Left colon (tissue), 2 donors: Measurements from ENCODE around the gene TICAM2. TPM values are rescaled to one million over a fixed set of nuclear protein-coding genes. Genes with fewer than 3 reads are reported as not detected.

ENCODE experiments used
- ATAC-seq: fragments of 200-7000 bp; cut with Tn5 transposase; one replicate; pipeline ENCODE4 v1.9.1; 2020; ENCODE audit warnings: mild to moderate bottlenecking, moderate library complexity
- DNase-seq, 2 donors: peaks; one replicate each; pipeline ENCODE4 v3.0.0-alpha.2; 2020
- intact Hi-C, 2 donors: fragments of 100-400 bp; cut with DNase I in 1 of 2; cut with micrococcal nuclease in 1 of 2; formaldehyde crosslinking; loops; one replicate each; pipeline versions ENCODE4 v1.11.2 to v1.14.0; 2022; cut with DNase I, micrococcal nuclease
- total RNA-seq, 2 donors: library from RNA; stranded (reverse); fragmentation: NEBNext Ultra II Directional; extraction: Animal tissue kit (Norgen Biotek cat#: 25700); gene quantifications; one replicate each; pipeline ENCODE4 v1.2.1, GENCODE V29; 2021
- donor health status: DM: no; HTN: no; CAD: no.
- donor health status: DM: yes; HTN: yes; CAD: no.

TICAM2 gene
- total RNA-seq, 2 donors from 2014 or later, result 1.7 to 2.2 TPM

DNA sequence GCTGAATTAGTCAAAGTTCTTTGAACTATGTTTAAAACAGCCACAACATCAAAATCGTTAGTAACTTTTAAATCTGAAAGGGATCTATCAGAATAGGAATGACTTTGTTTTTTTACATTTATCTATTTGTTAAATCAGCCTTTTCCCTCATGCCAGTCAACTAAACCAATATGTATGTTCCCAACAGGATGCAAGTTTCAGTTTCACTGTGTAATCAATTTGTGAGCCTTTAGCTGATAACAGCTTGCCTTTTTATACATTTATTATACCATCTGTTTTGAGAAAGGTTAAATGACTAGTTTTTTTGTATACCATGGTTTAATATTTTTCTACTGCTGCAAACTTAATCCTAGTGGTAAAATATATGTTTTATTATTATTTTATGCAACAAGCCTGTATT, 14.6 kb upstream of the TICAM2 start:
- intact Hi-C loops, result no loop called here
- DNase-seq, result no peak
- ATAC-seq, result peak; percentile 79

- no peak for ATAC-seq
- intact Hi-C loops, result no loop called here
- DNase-seq, result no peak
These were observed 14.2 kb upstream of the TICAM2 start for GRCh38 chr5:115616472-115616871.

DNA sequence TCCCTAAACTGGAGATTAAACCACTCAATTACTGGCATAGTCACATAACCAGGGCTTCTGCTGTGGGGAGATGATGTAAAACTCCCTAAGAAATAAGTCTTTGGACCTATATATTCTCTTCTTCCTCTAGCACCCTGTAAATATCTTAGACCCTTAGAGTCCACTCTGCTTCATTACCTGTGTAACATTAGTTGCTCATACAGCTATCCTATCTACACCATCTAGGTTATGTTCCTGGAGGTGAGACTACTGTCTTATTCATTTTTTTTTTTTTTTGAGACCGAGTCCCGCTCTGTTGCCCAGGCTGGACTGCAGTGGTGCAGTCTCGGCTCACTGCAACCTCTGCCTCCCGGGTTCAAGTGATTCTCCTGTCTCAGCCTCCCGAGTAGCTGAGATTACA, 9.6 kb upstream of the TICAM2 start:
- intact Hi-C loops, result no loop called here
- ATAC-seq, result no peak
- DNase-seq, result no peak

DNA sequence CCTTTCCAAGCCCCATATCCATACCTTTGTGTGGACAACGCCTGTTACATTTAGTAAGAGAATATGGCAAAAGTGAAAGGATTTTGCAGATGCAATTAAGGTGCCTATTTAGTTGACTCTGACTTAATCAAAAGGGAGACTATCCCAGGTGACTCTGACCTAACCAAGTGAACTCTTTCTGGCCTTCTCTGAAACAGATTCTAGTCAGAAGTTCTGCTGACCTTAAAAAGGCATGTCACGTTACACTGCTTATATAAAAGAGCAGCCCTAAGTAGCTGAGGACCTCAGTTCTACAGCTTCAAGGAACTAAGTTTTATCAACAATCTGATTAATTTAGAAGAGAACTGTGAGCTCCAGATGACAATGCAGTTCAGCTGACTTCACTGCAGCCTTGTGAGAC, 5.7 kb upstream of the TICAM2 start:
- DNase-seq (no peak), ATAC-seq (no peak)
- intact Hi-C loops, result no loop called here

- no peak for ATAC-seq
- intact Hi-C loops, result no loop called here
- no peak for DNase-seq
These were observed 3.2 kb upstream of the TICAM2 start for GRCh38 chr5:115605436-115605835.

- ATAC-seq (peak; percentile 31), DNase-seq (no peak)
- intact Hi-C loops, result no loop called here
These were observed 379 bp upstream of the TICAM2 start for GRCh38 chr5:115602591-115603125.

DNA sequence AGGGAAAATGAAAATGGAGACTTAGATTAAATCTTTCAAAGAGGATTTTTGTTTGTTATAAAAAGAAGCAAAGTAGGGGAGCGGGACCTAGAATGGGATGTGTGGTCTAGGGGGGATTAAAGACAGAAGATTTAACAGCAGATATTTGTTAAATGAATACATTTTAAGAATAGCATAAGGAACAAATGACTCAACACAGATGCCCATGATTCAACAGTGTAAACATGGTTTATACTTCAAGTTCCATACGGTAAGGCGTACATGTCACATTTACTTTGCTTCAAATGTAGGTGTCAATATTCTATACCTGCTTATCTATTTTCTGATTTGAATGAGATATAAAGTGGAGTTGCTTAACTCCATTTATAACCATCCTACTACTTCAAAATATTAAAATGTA, 1.5 kb downstream of the TICAM2 start:
- ATAC-seq (no peak), DNase-seq (no peak)
- intact Hi-C loops, result no loop called here

- DNase-seq (no peak), ATAC-seq (no peak)
- intact Hi-C loops, result no loop called here
These were observed 2.4 kb downstream of the TICAM2 start for GRCh38 chr5:115599924-115600323.

DNA sequence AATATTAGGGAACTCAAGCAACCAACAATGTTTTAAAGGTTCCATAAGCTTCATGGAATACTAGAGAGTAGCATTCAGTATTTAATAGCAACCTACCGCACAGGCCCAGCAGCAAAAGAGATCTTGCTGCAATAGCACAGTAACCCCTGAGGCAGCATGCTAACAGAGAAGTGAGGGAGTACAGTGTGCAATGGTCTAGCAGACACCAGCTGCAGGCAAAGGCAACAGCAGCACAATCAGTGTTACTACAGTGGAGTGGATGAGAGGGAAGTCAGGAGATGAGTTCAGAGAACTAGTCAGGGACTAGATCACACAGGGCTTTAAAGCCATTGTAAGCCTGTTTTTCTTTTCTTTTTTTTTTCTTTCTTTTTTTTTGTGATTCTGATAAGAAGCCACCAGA, 2.8 kb downstream of the TICAM2 start:
- intact Hi-C loops, result no loop called here
- DNase-seq (peak; percentile 11 to 32), ATAC-seq (no peak)

GRCh38 chr5:115594128-115595047, 7.9 kb downstream of the TICAM2 start:
- intact Hi-C loops, result no loop called here
- no peak for DNase-seq
- no peak for ATAC-seq

- DNase-seq (no peak), ATAC-seq (peak; percentile 73)
- intact Hi-C loops, result loop anchor here in 1 of 2 donors (5.0 kb wide), 1 partner anchor 277 kb away; no protein-coding TSS in a partner anchor
These were observed 13.2 kb downstream of the TICAM2 start for GRCh38 chr5:115589043-115589442.

DNA sequence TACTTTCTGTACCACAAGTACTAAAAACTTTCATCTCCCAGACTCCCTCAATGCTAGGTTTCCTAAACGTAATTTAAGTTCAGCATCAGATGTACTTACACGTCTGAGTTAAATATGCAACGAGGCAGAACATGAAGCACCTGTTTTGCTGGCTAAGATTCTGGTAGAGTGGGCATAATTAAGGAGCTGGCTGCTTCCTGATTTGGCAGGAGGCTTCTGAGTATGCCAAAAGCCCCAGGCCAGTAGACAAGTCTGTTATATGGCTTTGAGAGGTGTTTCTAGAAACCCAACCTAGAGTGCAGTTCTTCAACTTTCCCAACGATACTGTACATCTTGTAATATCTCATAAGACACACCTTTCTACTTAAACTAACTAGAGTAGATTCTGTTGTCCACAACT, 13.6 kb downstream of the TICAM2 start:
- no peak for DNase-seq
- no peak for ATAC-seq
- intact Hi-C loops, result loop anchor here in 1 of 2 donors (5.0 kb wide), 1 partner anchor 276 kb away; no protein-coding TSS in a partner anchor

- DNase-seq (no peak), ATAC-seq (peak; percentile 40)
- intact Hi-C loops, result loop anchor here in 1 of 2 donors (5.0 kb wide), 1 partner anchor 274 kb away; no protein-coding TSS in a partner anchor
These were observed 15.6 kb downstream of the TICAM2 start for GRCh38 chr5:115586525-115587146.

GRCh38 chr5:115585265-115585664, 17.0 kb downstream of the TICAM2 start:
- intact Hi-C loops, result loop anchor here in 1 of 2 donors (5.0 kb wide), 1 partner anchor 273 kb away; no protein-coding TSS in a partner anchor

GRCh38 chr5:115584501-115584900, 17.8 kb downstream of the TICAM2 start:
- no peak for ATAC-seq
- DNase-seq, result no peak
- intact Hi-C loops, result no loop called here

More at GRCh38 chr5:115585265-115585664, 17.0 kb downstream of the TICAM2 start:
- DNase-seq (no peak), ATAC-seq (no peak)

DNA sequence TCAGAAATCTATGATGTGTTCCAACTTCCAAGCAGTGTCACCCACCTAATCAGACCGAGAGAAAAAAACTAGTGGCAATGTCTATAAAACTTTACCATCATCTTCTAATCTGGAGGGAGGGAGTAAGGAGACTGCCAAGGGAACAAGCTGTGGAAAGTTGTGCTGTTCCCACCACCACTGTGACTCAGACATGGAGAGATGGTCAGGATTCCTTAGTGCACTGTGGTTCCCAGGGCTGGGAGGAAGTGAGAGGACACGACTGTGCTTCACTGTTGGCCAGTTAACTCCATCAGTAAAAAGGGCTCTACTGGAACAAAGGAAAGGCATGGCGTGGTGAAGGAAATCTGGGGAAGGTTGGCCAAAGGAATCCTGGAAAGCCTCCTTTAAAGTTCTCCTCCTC, 18.8 kb downstream of the TICAM2 start:
- ATAC-seq (no peak), DNase-seq (no peak)
- intact Hi-C loops, result no loop called here

DNA sequence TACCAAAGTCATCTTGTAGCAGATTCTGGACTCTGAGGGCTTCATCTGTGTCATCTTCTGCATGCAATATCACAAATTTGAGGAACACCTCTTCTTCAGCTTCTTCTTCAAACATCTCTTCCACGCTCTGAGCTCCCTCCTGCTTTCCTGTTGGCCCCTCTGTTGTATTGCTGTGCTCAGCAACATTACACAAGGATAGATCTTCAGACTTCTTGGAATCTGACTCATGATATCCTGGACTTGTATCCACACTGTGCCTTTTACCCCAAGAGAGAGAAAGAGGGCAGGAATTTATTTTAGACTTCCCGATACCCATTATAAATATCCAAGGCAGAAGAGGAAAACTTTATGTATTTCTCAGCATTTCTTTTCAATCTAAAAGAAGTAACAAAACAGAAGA, 21.3 kb downstream of the TICAM2 start:
- DNase-seq (no peak), ATAC-seq (no peak)
- intact Hi-C loops, result no loop called here

GRCh38 chr5:115579747-115580173, 22.5 kb downstream of the TICAM2 start:
- ATAC-seq (no peak), DNase-seq (no peak)
- intact Hi-C loops, result loop anchor here in 1 of 2 donors (10.0 kb wide), 1 partner anchor 205 kb away; no protein-coding TSS in a partner anchor

DNA sequence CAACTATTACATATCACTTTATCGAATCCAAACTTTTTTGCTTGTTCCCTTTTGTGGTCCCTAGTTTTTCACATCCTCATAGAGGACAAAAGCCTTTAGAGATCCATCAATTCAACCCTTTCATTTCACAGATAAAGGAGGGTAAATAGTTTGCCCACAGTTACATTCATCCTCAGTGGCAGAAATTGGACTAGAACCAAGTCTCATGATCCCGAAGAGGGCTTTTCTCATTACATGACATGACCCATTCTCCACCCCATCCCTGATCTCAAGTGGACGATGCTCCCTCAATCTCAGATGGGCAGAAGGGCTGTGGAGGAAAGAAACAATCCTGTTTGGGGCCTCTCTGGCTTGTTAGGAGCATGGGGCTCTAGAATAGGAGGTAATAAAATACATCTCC, 23.1 kb downstream of the TICAM2 start:
- ATAC-seq, result no peak
- intact Hi-C loops, result loop anchor here in 1 of 2 donors (10.0 kb wide), 1 partner anchor 204 kb away; no protein-coding TSS in a partner anchor
- no peak for DNase-seq
